Breast epithelium (tissue), 4 donors: ENCODE results near the gene PHF12. TPM values are rescaled to one million over a fixed set of nuclear protein-coding genes. Genes with fewer than 3 reads are reported as not detected.

Source experiments
- DNase-seq, 2 donors: peaks; one replicate each; pipeline ENCODE4 v3.0.0-alpha.2; 2019; ENCODE audit warnings: low spot score in 2 of 2
- H3K27ac ChIP-seq, 2 donors: fragments of 200-600 bp; sonication (generic) in 1 of 2; one replicate each; pipeline ENCODE4 v1.5.1; 2016 to 2019; ENCODE audit warnings: mild to moderate bottlenecking in 1 of 2
- H3K27me3 ChIP-seq, 2 donors: fragments of 200-600 bp; sonication (generic) in 1 of 2; one replicate each; pipeline versions ENCODE4 v1.5.1 to v1.6.0; 2017 to 2019; ENCODE audit warnings: control low read depth in 1 of 2, mild to moderate bottlenecking in 1 of 2
- H3K36me3 ChIP-seq: fragments of 200-600 bp; one replicate; pipeline ENCODE4 v1.5.1; 2019
- H3K4me1 ChIP-seq, 2 donors: fragments of 200-600 bp; sonication (generic); one replicate each; pipeline ENCODE4 v1.5.1; 2016 to 2019; ENCODE audit warnings: control low read depth in 1 of 2
- H3K4me3 ChIP-seq, 3 donors: fragments of 200-600 bp; sonication (generic); 1 replicate in 2 of 3; 2 replicates in 1 of 3; pipeline ENCODE4 v1.5.1; 2016 to 2019; ENCODE audit warnings: mild to moderate bottlenecking in 3 of 3, moderate library complexity in 2 of 3
- H3K9me3 ChIP-seq, 2 donors: fragments of 200-600 bp; sonication (generic) in 1 of 2; one replicate each; pipeline ENCODE4 v1.5.1; 2016 to 2019; ENCODE audit warnings: control low read depth in 1 of 2
- CTCF ChIP-seq, 3 donors: fragments of 450-650 bp; IDR thresholded peaks; one replicate each; pipeline ENCODE4 v1.5.1; 2016 to 2017; ENCODE audit warnings: antibody characterized with exemption in 3 of 3, mild to moderate bottlenecking in 3 of 3, moderate library complexity in 3 of 3
- POLR2A ChIP-seq: fragments of 450-650 bp; IDR thresholded peaks from one replicate; pipeline ENCODE4 v1.6.1; 2016; ENCODE audit warnings: antibody characterized with exemption, mild to moderate bottlenecking, moderate library complexity
- POLR2AphosphoS5 ChIP-seq, 3 donors: sonication (generic); formaldehyde crosslinking; IDR thresholded peaks; one replicate each; pipeline ENCODE4 v1.6.1; 2017; ENCODE audit warnings: antibody characterized with exemption in 3 of 3
- intact Hi-C: fragments of 100-400 bp; cut with DNase I; formaldehyde crosslinking; loops from one replicate; pipeline ENCODE4 v1.15.1; 2023; ENCODE audit warnings: low total_unique reads
- total RNA-seq, 3 donors: library from RNA; depleted of rRNA; stranded (reverse); fragments of >200 nt; gene quantifications; one replicate each; pipeline ENCODE4 v1.1.0, GENCODE V29; 2016

PHF12 gene
- total RNA-seq, 3 donors from 2014 or later = 32.2 to 42.9 (median 40.3) TPM

GRCh38 chr17:28988475-28988874 lies 37.2 kb upstream of the PHF12 start:
- Histone ChIP-seq H3K36me3 (no peaks in the 10 kb centered on the region), H3K27me3 (peaks cover 0 to 13% of the 10 kb centered on the region in 2 donors), H3K27ac (no peak overlapping the region), H3K4me3 (no peak overlapping the region), H3K4me1 (no peaks in the 10 kb centered on the region), H3K9me3 (no peaks in the 10 kb centered on the region)
- no peak for DNase-seq
- intact Hi-C loops = no loop called here
- TF ChIP-seq POLR2A = no peak
- TF ChIP-seq POLR2AphosphoS5 (IDR thresholded peaks at IDR 0.05) = no peak
- TF ChIP-seq CTCF (IDR thresholded peaks at IDR 0.05) = no peak

- no peak for TF ChIP-seq POLR2A
- TF ChIP-seq POLR2AphosphoS5 (IDR thresholded peaks at IDR 0.05) = no peak
- no peak for TF ChIP-seq CTCF (IDR thresholded peaks at IDR 0.05)
Observed at GRCh38 chr17:28986714-28987655, 35.7 kb upstream of the PHF12 start.

GRCh38 chr17:28985950-28986713 lies 34.8 kb upstream of the PHF12 start:
- intact Hi-C loops = no loop called here
- TF ChIP-seq CTCF (IDR thresholded peaks at IDR 0.05) (no peak), POLR2AphosphoS5 (IDR thresholded peaks at IDR 0.05) (no peak), POLR2A (no peak)
- peaks cover 0 to 13% of the 10 kb centered on the region in 2 donors for H3K27me3 ChIP-seq
- no peaks in the 10 kb centered on the region for H3K9me3 ChIP-seq
- H3K36me3 ChIP-seq = no peaks in the 10 kb centered on the region
- DNase-seq = no peak
- H3K27ac ChIP-seq = no peak overlapping the region
- no peak overlapping the region for H3K4me3 ChIP-seq
- H3K4me1 ChIP-seq = no peaks in the 10 kb centered on the region

More at GRCh38 chr17:28986714-28987655, 35.7 kb upstream of the PHF12 start:
- H3K36me3 ChIP-seq = no peaks in the 10 kb centered on the region
- H3K4me3 ChIP-seq = no peak overlapping the region
- no peaks in the 10 kb centered on the region for H3K4me1 ChIP-seq
- intact Hi-C loops = no loop called here
- H3K27ac ChIP-seq = no peak overlapping the region
- DNase-seq = no peak
- no peaks in the 10 kb centered on the region for H3K9me3 ChIP-seq
- H3K27me3 ChIP-seq = peaks cover 0 to 13% of the 10 kb centered on the region in 2 donors

GRCh38 chr17:28983286-28984230 lies 32.2 kb upstream of the PHF12 start:
- no peak overlapping the region for H3K27ac ChIP-seq
- no peaks in the 10 kb centered on the region for H3K4me1 ChIP-seq
- no peak overlapping the region for H3K4me3 ChIP-seq
- no peaks in the 10 kb centered on the region for H3K36me3 ChIP-seq
- no peak for DNase-seq
- H3K27me3 ChIP-seq = peaks cover 0 to 13% of the 10 kb centered on the region in 2 donors
- intact Hi-C loops = no loop called here
- H3K9me3 ChIP-seq = no peaks in the 10 kb centered on the region
- TF ChIP-seq CTCF (IDR thresholded peaks at IDR 0.05) = no peak
- TF ChIP-seq POLR2A = no peak
- TF ChIP-seq POLR2AphosphoS5 (IDR thresholded peaks at IDR 0.05) = no peak
